RCC 7860 (cell line): ENCODE data around the gene ADORA3.
"Not testable (repeated sequence)": the region's sequence is repeated elsewhere in the genome, so short reads cannot be mapped to it uniquely, and the experiment has no call there.

Experiments
- DNase-seq: peaks from one replicate; pipeline ENCODE4 v3.0.0-alpha.2; 2015; ENCODE audit warnings: low spot score
- FAIRE-seq: peaks from 2 replicates; lab custom pipeline; 2012; peaks lifted over from hg19 to GRCh38; lab: Jason Lieb, UNC

ADORA3 gene

GRCh38 chr1:111503585-111504060 is at the start of gene ADORA3, which contains the start of gene TMIGD3:
Gene ADORA3 (minus strand): TSS chr1:111503633. CDS start chr1:111503354, 279 bp downstream.
Gene TMIGD3 (minus strand): TSS chr1:111503633. CDS start chr1:111503354, 279 bp downstream.
- DNase-seq: no peak
- no peak for FAIRE-seq

- DNase-seq (peak; percentile 90), FAIRE-seq (peak; percentile 90)
These were observed 49.8 kb upstream of the ADORA3 start for GRCh38 chr1:111553196-111553595.

GRCh38 chr1:111552587-111552986 is 49.2 kb upstream of the ADORA3 start:
- DNase-seq (no peak), FAIRE-seq (no peak)

DNA sequence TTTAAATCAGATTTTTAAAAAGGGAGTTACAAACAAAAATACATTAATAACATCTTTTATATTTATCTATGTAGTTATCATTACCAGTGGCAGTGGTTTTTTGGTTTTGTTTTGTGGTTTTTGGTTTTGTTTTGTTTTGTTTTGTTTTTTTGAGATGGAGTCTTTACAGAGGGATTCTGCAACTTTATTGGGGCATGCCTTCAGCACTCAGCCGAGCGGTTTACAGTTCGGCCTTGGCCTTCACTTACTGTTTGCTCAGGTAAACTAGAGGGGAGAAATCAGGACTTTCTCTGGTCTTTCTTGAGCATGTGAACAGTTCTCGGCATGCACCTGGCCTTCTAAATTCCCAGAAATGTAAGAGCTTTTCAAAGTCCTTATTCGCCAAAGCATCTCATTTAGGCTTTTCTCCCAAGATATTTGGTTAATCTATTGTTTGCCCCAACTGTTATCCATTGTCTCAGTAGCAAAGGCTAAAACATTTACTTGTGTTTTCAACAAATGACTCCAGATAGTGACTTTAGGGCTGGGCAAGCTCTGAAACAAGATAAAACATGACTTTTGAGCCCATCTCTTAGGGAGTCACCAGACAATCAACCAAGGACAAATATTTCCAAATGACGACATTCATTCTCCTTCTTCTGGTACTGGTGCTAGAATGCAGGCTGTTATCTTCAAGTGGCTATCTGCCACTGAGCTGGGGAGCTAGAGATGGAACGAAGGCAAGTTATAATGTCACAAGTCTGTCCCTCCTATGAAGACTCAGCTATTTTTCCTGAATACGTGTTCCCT is 48.4 kb upstream of the ADORA3 start:
- FAIRE-seq (peak; percentile 25), DNase-seq (no peak)

- FAIRE-seq, DNase-seq: not testable (repeated sequence)
These were observed 44.4 kb upstream of the ADORA3 start for GRCh38 chr1:111547786-111548185.

GRCh38 chr1:111542187-111542586 is 38.8 kb upstream of the ADORA3 start:
- DNase-seq (no peak), FAIRE-seq (no peak)

DNA sequence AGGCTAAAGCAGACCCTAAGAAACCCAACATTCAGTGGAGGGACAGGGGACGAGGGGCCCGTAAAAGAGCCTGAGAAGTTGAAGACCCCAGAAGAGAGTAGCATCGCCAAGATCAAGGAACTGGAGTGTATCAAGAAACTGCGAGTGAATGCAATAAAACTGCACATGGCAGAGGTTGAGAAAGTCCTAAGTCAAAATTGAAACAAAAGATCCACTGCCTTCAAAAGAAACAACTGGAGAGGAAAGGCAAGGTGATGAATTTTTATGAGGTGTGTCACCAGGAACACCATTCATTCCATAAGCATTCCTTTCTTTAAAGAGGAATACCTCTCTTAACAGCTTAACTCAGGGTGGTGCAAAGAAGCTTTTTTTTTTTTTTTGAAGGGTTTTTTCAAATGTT is 38.3 kb upstream of the ADORA3 start:
- peak; percentile 80 for FAIRE-seq

GRCh38 chr1:111540928-111541327 is 37.5 kb upstream of the ADORA3 start:
- FAIRE-seq: no peak
- DNase-seq: no peak

More for the DNA sequence above, 38.3 kb upstream of the ADORA3 start:
- DNase-seq: peak; percentile 70

DNA sequence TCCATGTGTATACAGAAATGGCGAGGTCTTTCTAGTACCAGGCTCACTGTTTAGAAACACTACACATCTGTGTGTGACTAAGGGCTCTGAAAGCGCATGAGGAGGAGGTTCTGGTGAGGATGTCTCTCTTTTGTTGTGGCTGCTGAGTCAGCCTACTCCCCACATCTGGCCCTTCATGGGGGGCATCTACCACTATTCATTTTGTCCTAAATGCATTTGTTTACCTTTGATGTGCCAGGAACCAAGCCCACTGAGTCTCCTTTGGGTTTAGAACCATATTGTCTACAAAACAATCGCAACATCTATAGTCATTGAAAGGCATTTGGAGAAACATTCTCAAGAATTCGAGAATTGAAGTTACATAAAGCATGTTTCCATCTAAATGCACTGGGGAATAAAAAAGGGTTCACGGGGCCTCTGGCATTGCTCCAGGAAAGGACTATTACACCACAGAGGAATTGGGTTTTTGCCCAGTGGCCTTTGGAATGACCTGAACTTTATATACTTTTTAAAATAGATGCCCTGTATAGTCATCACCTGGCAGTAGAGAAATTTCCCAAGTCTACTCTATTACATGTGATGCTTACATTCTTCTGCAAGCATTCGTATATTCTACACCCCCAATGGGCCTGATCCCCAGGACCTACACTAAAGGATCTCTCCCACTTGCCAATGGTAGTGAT is 35.1 kb upstream of the ADORA3 start:
- FAIRE-seq: peak; percentile 30
- DNase-seq: peak; percentile 62

- FAIRE-seq (no peak), DNase-seq (no peak)
These were observed 32.1 kb upstream of the ADORA3 start for GRCh38 chr1:111535256-111536191.

DNA sequence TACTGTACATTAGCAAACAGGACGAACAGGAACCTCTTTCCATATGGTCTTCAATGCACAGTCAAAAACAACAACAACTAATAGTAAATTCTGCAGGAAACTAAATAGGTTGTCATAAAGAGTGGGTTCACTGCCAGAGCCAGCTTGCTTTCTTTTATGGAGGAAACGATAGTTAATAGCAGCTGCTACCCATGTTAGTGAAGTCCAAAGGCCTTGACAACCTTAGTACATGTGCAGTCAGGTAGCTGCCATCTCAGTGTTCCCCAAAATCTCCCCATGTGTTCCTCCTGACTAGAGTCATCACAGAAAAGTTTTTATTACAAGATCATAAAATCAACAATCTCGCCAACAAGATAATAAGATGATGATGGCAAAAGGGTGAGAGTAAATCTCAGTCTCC is 16.6 kb upstream of the ADORA3 start:
- no peak for FAIRE-seq

DNA sequence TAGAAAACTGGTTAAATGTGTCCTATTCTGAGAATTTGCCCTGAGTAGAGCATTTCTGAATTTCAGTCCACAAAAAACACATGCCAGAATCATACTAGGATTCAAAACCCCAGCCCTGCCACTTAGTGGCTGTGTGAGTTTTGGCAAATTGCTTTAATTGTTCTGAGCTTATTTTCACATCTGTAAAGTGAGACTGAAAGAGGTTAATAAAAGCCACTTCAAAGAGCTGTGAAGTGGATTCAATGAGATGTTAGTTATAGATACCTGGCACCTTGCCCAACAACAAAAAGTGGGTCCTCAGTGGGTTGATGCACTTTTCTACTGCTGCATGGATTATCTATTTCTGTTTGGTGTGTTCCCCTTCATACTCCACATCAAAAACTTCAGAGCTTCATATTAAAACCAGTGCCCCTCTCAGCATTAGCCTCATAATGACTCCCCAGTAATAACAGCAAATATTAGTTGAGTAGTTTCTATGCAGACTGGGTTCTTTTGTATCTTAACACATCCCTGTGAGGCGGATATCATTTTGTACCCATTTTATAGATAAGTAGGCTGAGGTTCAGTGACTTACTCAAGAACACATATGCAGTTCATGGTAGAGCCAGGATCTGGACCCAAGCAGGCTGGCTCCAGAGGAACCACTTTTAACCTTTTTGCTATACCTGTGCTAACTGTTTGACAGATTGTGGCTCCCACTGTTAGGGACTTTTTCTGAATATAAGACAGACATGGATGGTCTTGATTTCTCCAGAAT is 14.2 kb upstream of the ADORA3 start:
- FAIRE-seq (no peak), DNase-seq (no peak)

More for the DNA sequence above, 16.6 kb upstream of the ADORA3 start:
- no peak for DNase-seq

GRCh38 chr1:111516005-111516535 is 12.6 kb upstream of the ADORA3 start:
- FAIRE-seq (no peak), DNase-seq (no peak)

- FAIRE-seq (no peak), DNase-seq (no peak)
These were observed 12.0 kb upstream of the ADORA3 start for GRCh38 chr1:111515291-111516004.

GRCh38 chr1:111513410-111514020 is 10.1 kb upstream of the ADORA3 start:
- no peak for DNase-seq
- FAIRE-seq: no peak

GRCh38 chr1:111512931-111513330 is 9.5 kb upstream of the ADORA3 start:
- DNase-seq (no peak), FAIRE-seq (no peak)

DNA sequence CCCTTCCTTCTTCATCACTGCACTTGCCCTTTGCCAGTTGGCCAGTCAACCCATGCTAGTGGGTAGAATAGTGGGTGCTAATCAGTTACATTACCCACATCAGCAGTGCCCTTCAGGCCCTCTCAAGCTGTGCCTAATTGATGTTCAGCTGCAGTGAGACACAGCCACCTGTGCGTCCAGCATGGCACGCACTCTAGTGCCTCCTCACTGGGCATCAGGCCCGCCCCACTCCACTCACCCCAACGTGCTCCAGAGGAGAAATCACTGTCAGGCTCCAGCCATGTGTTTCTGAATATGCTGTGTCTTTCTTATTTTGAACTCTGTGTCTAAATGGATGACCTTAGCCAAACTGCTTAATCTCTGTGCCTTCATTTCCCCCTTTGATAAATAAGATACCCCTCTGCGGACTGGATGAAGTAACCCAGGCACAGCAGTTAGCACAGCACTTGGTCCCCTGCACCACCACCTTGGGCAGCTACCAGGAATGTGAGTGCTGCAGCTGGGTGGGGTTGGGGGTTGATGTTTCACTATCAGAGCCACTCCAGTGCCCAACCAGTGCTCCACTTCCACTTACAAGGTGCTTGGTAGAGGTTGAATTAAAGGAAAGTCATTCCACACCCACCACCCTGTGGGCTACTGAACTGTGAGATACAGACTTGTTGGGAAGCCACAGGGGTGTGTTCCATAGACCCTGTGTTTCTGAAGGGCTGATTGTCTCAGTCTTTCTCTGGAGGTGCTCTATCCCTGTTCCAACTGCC is 8.9 kb upstream of the ADORA3 start:
- DNase-seq: no peak
- FAIRE-seq: no peak

GRCh38 chr1:111511370-111511769 is 7.9 kb upstream of the ADORA3 start:
- FAIRE-seq: no peak

More at GRCh38 chr1:111511370-111511769, 7.9 kb upstream of the ADORA3 start:
- no peak for DNase-seq
